Osteoblast (primary cell): ENCODE measurements around the gene ADAMTSL2. TPM values are rescaled to one million over a fixed set of nuclear protein-coding genes. Genes with fewer than 3 reads are reported as not detected.

ENCODE experiments used
- DNase-seq: peaks from one replicate; pipeline ENCODE4 v3.0.0; 2011; ENCODE audit warnings: low spot score, mixed read lengths; ENCODE audit not compliant: insufficient read length; ENCODE audit errors: missing footprints
- H2AFZ ChIP-seq: 2 replicates; pipeline ENCODE4 v1.6.0; 2011; ENCODE audit warnings: mild to moderate bottlenecking, low read length
- H3K27ac ChIP-seq: 2 replicates; pipeline ENCODE4 v1.5.1; 2011; ENCODE audit warnings: mild to moderate bottlenecking, low read depth, low read length, moderate library complexity
- H3K27me3 ChIP-seq: 2 replicates; pipeline ENCODE4 v1.6.0; 2012; ENCODE audit warnings: mild to moderate bottlenecking, control low read depth, inconsistent platforms, low read length, moderate library complexity; ENCODE audit not compliant: insufficient read depth
- H3K36me3 ChIP-seq: 2 replicates; pipeline ENCODE4 v1.5.1; 2011; ENCODE audit warnings: mild to moderate bottlenecking, low read length, control low read depth, moderate library complexity; ENCODE audit not compliant: insufficient read depth
- H3K4me1 ChIP-seq: 2 replicates; pipeline ENCODE4 v1.5.1; 2011; ENCODE audit warnings: mild to moderate bottlenecking, low read length, control low read depth, moderate library complexity; ENCODE audit not compliant: insufficient read depth
- H3K4me2 ChIP-seq: 2 replicates; pipeline ENCODE4 v1.6.0; 2011; ENCODE audit warnings: mild to moderate bottlenecking, low read length; ENCODE audit not compliant: insufficient read depth
- H3K4me3 ChIP-seq: fragments of 200-600 bp; sonication (generic); 3 replicates; pipeline ENCODE4 v1.5.1; 2012; ENCODE audit warnings: mild to moderate bottlenecking, low read length, inconsistent platforms; ENCODE audit not compliant: insufficient read depth
- H3K79me2 ChIP-seq: 2 replicates; pipeline ENCODE4 v1.6.0; 2012; ENCODE audit warnings: mild to moderate bottlenecking, low read length, control low read depth, inconsistent platforms; ENCODE audit not compliant: insufficient read depth
- H3K9me3 ChIP-seq: 2 replicates; pipeline ENCODE4 v1.5.1; 2011; ENCODE audit warnings: low read depth, low read length, control low read depth
- H4K20me1 ChIP-seq: 2 replicates; pipeline ENCODE4 v1.6.0; 2012; ENCODE audit warnings: mild to moderate bottlenecking, low read length, control low read depth; ENCODE audit not compliant: insufficient read depth
- CTCF ChIP-seq: IDR thresholded peaks from 2 replicates; pipeline ENCODE4 v1.5.1; 2011; ENCODE audit warnings: mild to moderate bottlenecking, low read depth, low read length, moderate library complexity; ENCODE audit errors: extremely low read depth
- total RNA-seq: library from RNA; depleted of rRNA; stranded (reverse); fragments of >200 nt; gene quantifications from 2 replicates; pipeline ENCODE4 v1.2.3, GENCODE V29; 2012

ADAMTSL2 gene
- total RNA-seq, 1 donor: under 0.01 TPM

- Histone ChIP-seq H3K4me1 (no peaks in the 10 kb centered on the region), H3K4me2 (no peak overlapping the region), H3K36me3 (no peaks in the 10 kb centered on the region), H4K20me1 (no peaks in the 10 kb centered on the region), H3K9me3 (no peaks in the 10 kb centered on the region), H3K4me3 (no peak overlapping the region), H3K27ac (no peak overlapping the region), H2AFZ (no peak overlapping the region), H3K79me2 (no peaks in the 10 kb centered on the region), H3K27me3 (peaks cover 64% of the 10 kb centered on the region)
- peak; percentile 54 for DNase-seq
- no peak for TF ChIP-seq CTCF
Measured at GRCh38 chr9:133526721-133527321, 7.7 kb upstream of the ADAMTSL2 start.

- DNase-seq: no peak
- no peaks in the 10 kb centered on the region for H4K20me1 ChIP-seq
- TF ChIP-seq CTCF: no peak
- H3K4me1 ChIP-seq: no peaks in the 10 kb centered on the region
- H3K36me3 ChIP-seq: no peaks in the 10 kb centered on the region
- no peak overlapping the region for H3K4me3 ChIP-seq
- no peaks in the 10 kb centered on the region for H3K79me2 ChIP-seq
- H3K27ac ChIP-seq: no peak overlapping the region
- H3K9me3 ChIP-seq: no peaks in the 10 kb centered on the region
- H3K4me2 ChIP-seq: no peak overlapping the region
- H3K27me3 ChIP-seq: peaks cover 64% of the 10 kb centered on the region
- no peak overlapping the region for H2AFZ ChIP-seq
Measured at GRCh38 chr9:133527444-133527920, 7.0 kb upstream of the ADAMTSL2 start.

- Histone ChIP-seq H3K9me3 (no peaks in the 10 kb centered on the region), H3K27ac (no peak overlapping the region), H3K27me3 (peaks cover 61% of the 10 kb centered on the region), H3K36me3 (no peaks in the 10 kb centered on the region), H3K79me2 (no peaks in the 10 kb centered on the region), H3K4me1 (no peaks in the 10 kb centered on the region), H4K20me1 (no peaks in the 10 kb centered on the region), H3K4me3 (no peak overlapping the region), H3K4me2 (no peak overlapping the region), H2AFZ (no peak overlapping the region)
- DNase-seq: no peak
- no peak for TF ChIP-seq CTCF
Measured at GRCh38 chr9:133528001-133528875, 6.3 kb upstream of the ADAMTSL2 start.

- Histone ChIP-seq H2AFZ (no peak overlapping the region), H3K27me3 (peaks cover 56% of the 10 kb centered on the region), H3K4me2 (no peak overlapping the region), H3K36me3 (no peaks in the 10 kb centered on the region), H3K4me3 (no peak overlapping the region), H3K79me2 (no peaks in the 10 kb centered on the region), H3K4me1 (peaks cover 3% of the 10 kb centered on the region), H3K27ac (no peak overlapping the region), H4K20me1 (no peaks in the 10 kb centered on the region), H3K9me3 (no peaks in the 10 kb centered on the region)
- no peak for TF ChIP-seq CTCF
- no peak for DNase-seq
Measured at GRCh38 chr9:133528876-133529241, 5.6 kb upstream of the ADAMTSL2 start.
